Neuronal stem cell (in vitro differentiated cells): ENCODE measurements around the gene AATK.
"Not testable (repeated sequence)": the region's sequence is repeated elsewhere in the genome, so short reads cannot be mapped to it uniquely, and the experiment has no call there.

Experiments used
- DNase-seq: peaks from one replicate; pipeline ENCODE4 v3.0.0-alpha.2; 2013; ENCODE audit warnings: low spot score
- H2AFZ ChIP-seq: one replicate; pipeline ENCODE4 v1.6.1; 2013; ENCODE audit warnings: mild to moderate bottlenecking, low read length, inconsistent platforms
- H2AK5ac ChIP-seq: 2 replicates; pipeline ENCODE4 v1.6.1; 2013; ENCODE audit warnings: low read depth, mild to moderate bottlenecking, inconsistent platforms, low read length, moderate library complexity, mixed read lengths
- H2BK120ac ChIP-seq: 2 replicates; pipeline ENCODE4 v1.6.1; 2013; ENCODE audit warnings: low read depth, mild to moderate bottlenecking, inconsistent platforms, low read length, moderate library complexity, mixed read lengths
- H2BK12ac ChIP-seq: one replicate; pipeline ENCODE4 v1.6.1; 2013; ENCODE audit warnings: low read length, inconsistent platforms
- H2BK15ac ChIP-seq: 2 replicates; pipeline ENCODE4 v1.6.1; 2013; ENCODE audit warnings: mild to moderate bottlenecking, low read length, inconsistent platforms, mixed read lengths
- H2BK5ac ChIP-seq: one replicate; pipeline ENCODE4 v1.6.1; 2013; ENCODE audit warnings: inconsistent platforms, mild to moderate bottlenecking, low read length, moderate library complexity
- H3K14ac ChIP-seq: one replicate; pipeline ENCODE4 v1.6.1; 2013; ENCODE audit warnings: low read length, inconsistent platforms
- H3K18ac ChIP-seq: 2 replicates; pipeline ENCODE4 v1.6.1; 2013; ENCODE audit warnings: low read length, inconsistent platforms
- H3K23ac ChIP-seq: 2 replicates; pipeline ENCODE4 v1.6.1; 2013; ENCODE audit warnings: low read depth, mild to moderate bottlenecking, mixed read lengths, low read length, inconsistent platforms; ENCODE audit not compliant: poor library complexity
- H3K27ac ChIP-seq: replicated peaks from 3 replicates; pipeline ENCODE4 v1.5.1; 2013; ENCODE audit warnings: low read length, inconsistent platforms
- H3K27me3 ChIP-seq, 3 experiments: 2 replicates each; pipeline ENCODE4 v1.6.1; 2013; ENCODE audit warnings: low read length in 3 of 3, mild to moderate bottlenecking in 2 of 3, inconsistent platforms in 1 of 3, low read depth in 1 of 3, mixed read lengths in 1 of 3, moderate library complexity in 1 of 3; ENCODE audit not compliant: control insufficient read depth in 3 of 3, insufficient read depth in 3 of 3
- H3K36me3 ChIP-seq, 2 donors: replicated peaks in 1 of 2; 2 replicates each; pipeline ENCODE4 v1.6.1; 2013; ENCODE audit warnings: low read length in 2 of 2; ENCODE audit not compliant: control insufficient read depth in 2 of 2, insufficient read depth in 2 of 2
- H3K4ac ChIP-seq: 2 replicates; pipeline ENCODE4 v1.6.1; 2013; ENCODE audit warnings: inconsistent platforms, mild to moderate bottlenecking, low read length, moderate library complexity
- H3K4me1 ChIP-seq, 2 donors: 1 replicate in 1 of 2; 2 replicates in 1 of 2; pipeline ENCODE4 v1.6.1; 2013; ENCODE audit warnings: low read length in 2 of 2, low read depth in 1 of 2; ENCODE audit not compliant: control insufficient read depth in 2 of 2, insufficient read depth in 1 of 2
- H3K4me2 ChIP-seq: one replicate; pipeline ENCODE4 v1.6.1; 2013; ENCODE audit warnings: mild to moderate bottlenecking, low read length, inconsistent platforms; ENCODE audit not compliant: insufficient read depth, poor library complexity, severe bottlenecking
- H3K4me3 ChIP-seq, 2 donors: 2 replicates each; pipeline ENCODE4 v1.5.1; 2013; ENCODE audit warnings: low read length in 2 of 2, mild to moderate bottlenecking in 2 of 2, inconsistent platforms in 1 of 2, moderate library complexity in 1 of 2
- H3K79me1 ChIP-seq: one replicate; pipeline ENCODE4 v1.6.1; 2013; ENCODE audit warnings: low read depth, mild to moderate bottlenecking, inconsistent platforms, low read length, moderate library complexity
- H3K9ac ChIP-seq: one replicate; pipeline ENCODE4 v1.6.1; 2013; ENCODE audit warnings: mild to moderate bottlenecking, low read depth, low read length, inconsistent platforms; ENCODE audit not compliant: poor library complexity
- H3K9me3 ChIP-seq, 2 donors: replicated peaks in 1 of 2; 2 replicates each; pipeline versions ENCODE3 to v1.6.1; 2013; ENCODE audit warnings: low read length in 2 of 2, mild to moderate bottlenecking in 2 of 2, inconsistent platforms in 1 of 2, low read depth in 1 of 2, mixed read lengths in 1 of 2, moderate library complexity in 1 of 2; ENCODE audit not compliant: control insufficient read depth in 2 of 2, insufficient read depth in 1 of 2
- H4K8ac ChIP-seq: one replicate; pipeline ENCODE4 v1.6.1; 2013; ENCODE audit warnings: low read depth, mild to moderate bottlenecking, inconsistent platforms, low read length, moderate library complexity
- H4K91ac ChIP-seq: one replicate; pipeline ENCODE4 v1.6.1; 2013; ENCODE audit warnings: low read length, low read depth, mild to moderate bottlenecking, inconsistent platforms; ENCODE audit not compliant: poor library complexity
- WGBS, 2 donors: extraction: QIAGEN DNeasy Blood & Tissue Kit; methylation state at CpG; one replicate each; pipeline ENCODE4 v1.1.7; 2013; ENCODE audit warnings: missing lambda C conversion rate in 2 of 2, mixed read lengths in 1 of 2; ENCODE audit not compliant: insufficient read length in 2 of 2, insufficient replicate concordance in 1 of 2; ENCODE audit errors: extremely low coverage in 2 of 2; 5-methylcytosine and 5-hydroxymethylcytosine counted together

AATK gene

GRCh38 chr17:81147701-81148100, 18.3 kb downstream of the AATK start:
- no peak overlapping the region for H2AFZ ChIP-seq
- WGBS, 2 donors, result no CpG with 5 or more reads among the region's 10 CpGs
- no peak overlapping the region for H3K27ac ChIP-seq
- H2BK15ac ChIP-seq, result no peak overlapping the region
- peaks cover 4 to 8% of the 10 kb centered on the region in 2 donors for H3K4me1 ChIP-seq
- H4K8ac ChIP-seq, result no peak overlapping the region
- H3K18ac ChIP-seq, result no peak overlapping the region
- no peak for DNase-seq
- no peak overlapping the region for H4K91ac ChIP-seq
- no peak overlapping the region for H2BK12ac ChIP-seq
- no peak overlapping the region for H3K4me2 ChIP-seq
- H3K9ac ChIP-seq, result no peak overlapping the region
- no peak overlapping the region for H3K4ac ChIP-seq
- no peak overlapping the region for H3K14ac ChIP-seq
- H2AK5ac ChIP-seq, result no peak overlapping the region
- no peaks in the 10 kb centered on the region for H3K79me1 ChIP-seq
- no peaks in the 10 kb centered on the region for H3K9me3 ChIP-seq
- no peak overlapping the region for H2BK120ac ChIP-seq
- no peak overlapping the region for H3K4me3 ChIP-seq
- H3K36me3 ChIP-seq, result no peaks in the 10 kb centered on the region
- no peak overlapping the region for H3K23ac ChIP-seq
- H2BK5ac ChIP-seq, result no peak overlapping the region
- no peaks in the 10 kb centered on the region for H3K27me3 ChIP-seq

GRCh38 chr17:81146208-81146607, 19.8 kb downstream of the AATK start:
- not testable (repeated sequence) for H2AK5ac ChIP-seq, H3K36me3 ChIP-seq, H2BK15ac ChIP-seq, H3K79me1 ChIP-seq, H3K18ac ChIP-seq, H3K9ac ChIP-seq, H3K4me3 ChIP-seq, DNase-seq, H2AFZ ChIP-seq, H3K27me3 ChIP-seq, H3K9me3 ChIP-seq, H4K8ac ChIP-seq, H3K4ac ChIP-seq, H2BK12ac ChIP-seq, H4K91ac ChIP-seq, H2BK120ac ChIP-seq, H3K4me2 ChIP-seq, H2BK5ac ChIP-seq, H3K23ac ChIP-seq, H3K4me1 ChIP-seq, H3K27ac ChIP-seq, H3K14ac ChIP-seq
- WGBS, 2 donors, result no CpG with 5 or more reads among the region's 10 CpGs

GRCh38 chr17:81144423-81144781, 21.6 kb downstream of the AATK start:
- peak overlapping the region; percentile 59 for H2AFZ ChIP-seq
- H2AK5ac ChIP-seq, result peak overlapping the region; percentile 76

GRCh38 chr17:81143717-81144422, 22.2 kb downstream of the AATK start:
- Histone ChIP-seq H3K4ac (peak overlapping the region; percentile 26), H3K14ac (peak overlapping the region; percentile 82), H3K36me3 (no peaks in the 10 kb centered on the region), H2BK120ac (peak overlapping the region; percentile 94), H3K4me1 (peaks cover 4% of the 10 kb centered on the region in 2 donors), H3K27ac (no peak overlapping the region), H3K4me3 (peak overlapping the region in 1 of 2 donors; percentile 20), H2AK5ac (peak overlapping the region; percentile 76), H4K8ac (no peak overlapping the region), H2BK15ac (peak overlapping the region; percentile 62), H2BK12ac (no peak overlapping the region), H3K9ac (no peak overlapping the region), H3K18ac (no peak overlapping the region), H3K9me3 (no peaks in the 10 kb centered on the region), H3K4me2 (no peak overlapping the region), H2BK5ac (peak overlapping the region; percentile 87), H2AFZ (no peak overlapping the region), H3K79me1 (peaks cover 2% of the 10 kb centered on the region), H3K27me3 (no peaks in the 10 kb centered on the region), H3K23ac (peak overlapping the region; percentile 85), H4K91ac (no peak overlapping the region)
- DNase-seq, result no peak
- no CpG with 5 or more reads among the region's 17 CpGs for WGBS, 2 donors

More at GRCh38 chr17:81144423-81144781, 21.6 kb downstream of the AATK start:
- Histone ChIP-seq H3K14ac (no peak overlapping the region), H3K4me1 (peaks cover 4% of the 10 kb centered on the region in 2 donors), H3K4me3 (no peak overlapping the region), H3K9ac (no peak overlapping the region), H2BK120ac (no peak overlapping the region), H3K4me2 (no peak overlapping the region), H2BK15ac (no peak overlapping the region), H3K36me3 (no peaks in the 10 kb centered on the region), H3K27me3 (no peaks in the 10 kb centered on the region), H2BK5ac (no peak overlapping the region), H3K79me1 (peaks cover 2% of the 10 kb centered on the region), H3K9me3 (no peaks in the 10 kb centered on the region), H4K8ac (no peak overlapping the region), H3K4ac (no peak overlapping the region), H3K18ac (no peak overlapping the region), H3K27ac (peak overlapping the region; percentile 27), H2BK12ac (no peak overlapping the region), H4K91ac (no peak overlapping the region), H3K23ac (no peak overlapping the region)
- WGBS, 2 donors, result no CpG with 5 or more reads among the region's 14 CpGs
- no peak for DNase-seq
